Esophagus (tissue), 2 donors: ENCODE data around the gene GTF2IRD1. TPM values are rescaled to one million over a fixed set of nuclear protein-coding genes. Genes with fewer than 3 reads are reported as not detected.

ENCODE experiments used
- H3K27ac ChIP-seq, 2 donors: one replicate each; pipeline ENCODE4 v1.5.1; 2013; ENCODE audit warnings: low read depth in 2 of 2, mild to moderate bottlenecking in 2 of 2, inconsistent platforms in 1 of 2, low read length in 1 of 2, moderate library complexity in 1 of 2
- H3K27me3 ChIP-seq, 2 donors: one replicate each; pipeline ENCODE4 v1.6.1; 2013; ENCODE audit warnings: low read length in 2 of 2, control low read depth in 1 of 2, mild to moderate bottlenecking in 1 of 2; ENCODE audit not compliant: insufficient read depth in 2 of 2, control insufficient read depth in 1 of 2
- H3K36me3 ChIP-seq, 2 donors: one replicate each; pipeline ENCODE4 v1.6.1; 2013; ENCODE audit warnings: low read length in 1 of 2; ENCODE audit not compliant: control insufficient read depth in 2 of 2, insufficient read depth in 2 of 2
- H3K4me1 ChIP-seq, 2 donors: one replicate each; pipeline ENCODE4 v1.6.1; 2013; ENCODE audit warnings: low read length in 1 of 2; ENCODE audit not compliant: control insufficient read depth in 2 of 2, insufficient read depth in 2 of 2
- H3K4me3 ChIP-seq, 2 donors: one replicate each; pipeline ENCODE4 v1.5.1; 2013; ENCODE audit warnings: low read length in 2 of 2, mild to moderate bottlenecking in 2 of 2, low read depth in 1 of 2, moderate library complexity in 1 of 2
- H3K9me3 ChIP-seq, 2 donors: one replicate each; pipeline ENCODE4 v1.6.1; 2013; ENCODE audit warnings: mild to moderate bottlenecking in 2 of 2, low read depth in 1 of 2, low read length in 1 of 2, moderate library complexity in 1 of 2; ENCODE audit not compliant: control insufficient read depth in 2 of 2, insufficient read depth in 1 of 2
- WGBS, 2 donors: extraction: QIAGEN DNeasy Blood & Tissue Kit; methylation state at CpG; one replicate each; pipeline ENCODE4 v1.1.7; 2013; 5-methylcytosine and 5-hydroxymethylcytosine counted together
- polyA plus RNA-seq, 2 donors: library from polyadenylated mRNA; stranded (reverse); fragments of 200-250 nt; gene quantifications; one replicate each; pipeline ENCODE4 v1.2.3, GENCODE V29; 2013
- donor health status: healthy with polysubstance abuse.
- donor health status: Bipolar disorder and iron deficiency.

Gene GTF2IRD1
- polyA plus RNA-seq, 2 donors, result 30.4 to 43.4 TPM

- peaks cover 0 to 3% of the 10 kb centered on the region in 2 donors for H3K36me3 ChIP-seq
- peak overlapping the region; percentile 68 to 96 for H3K27ac ChIP-seq
- no peaks in the 10 kb centered on the region for H3K9me3 ChIP-seq
- no peak overlapping the region for H3K4me3 ChIP-seq
- H3K27me3 ChIP-seq, result no peaks in the 10 kb centered on the region
- WGBS, 2 donors, result 58 to 75% methylated on average over 7 of the region's 7 CpGs
- peaks cover 3 to 13% of the 10 kb centered on the region in 2 donors for H3K4me1 ChIP-seq
These were observed 122.1 kb downstream of the GTF2IRD1 start for GRCh38 chr7:74575811-74576210.

- Histone ChIP-seq H3K9me3 (no peaks in the 10 kb centered on the region), H3K36me3 (no peaks in the 10 kb centered on the region), H3K4me1 (peaks cover 4 to 15% of the 10 kb centered on the region in 2 donors), H3K4me3 (no peak overlapping the region), H3K27me3 (no peaks in the 10 kb centered on the region), H3K27ac (peak overlapping the region; percentile 76 to 87)
- WGBS, 2 donors, result 36 to 40% methylated on average over 22 of the region's 22 CpGs
These were observed 126.3 kb downstream of the GTF2IRD1 start for GRCh38 chr7:74579800-74580685.

GRCh38 chr7:74581916-74582440 lies 128.3 kb downstream of the GTF2IRD1 start:
- H3K27ac ChIP-seq, result peak overlapping the region; percentile 64 to 80
- H3K27me3 ChIP-seq, result no peaks in the 10 kb centered on the region
- 54 to 61% methylated on average over 12 of the region's 12 CpGs for WGBS, 2 donors
- H3K4me3 ChIP-seq, result no peak overlapping the region
- H3K36me3 ChIP-seq, result peaks cover 0 to 3% of the 10 kb centered on the region in 2 donors
- H3K9me3 ChIP-seq, result no peaks in the 10 kb centered on the region
- peaks cover 8 to 21% of the 10 kb centered on the region in 2 donors for H3K4me1 ChIP-seq

GRCh38 chr7:74582447-74583039 lies 128.8 kb downstream of the GTF2IRD1 start:
- Histone ChIP-seq H3K9me3 (no peaks in the 10 kb centered on the region), H3K36me3 (peaks cover 0 to 3% of the 10 kb centered on the region in 2 donors), H3K4me1 (peaks cover 9 to 25% of the 10 kb centered on the region in 2 donors), H3K4me3 (no peak overlapping the region), H3K27ac (peak overlapping the region; percentile 64 to 80), H3K27me3 (no peaks in the 10 kb centered on the region)
- WGBS, 2 donors, result 58 to 74% methylated on average over 2 of the region's 2 CpGs

GRCh38 chr7:74583630-74584029 lies 129.9 kb downstream of the GTF2IRD1 start:
- Histone ChIP-seq H3K4me1 (peaks cover 10 to 28% of the 10 kb centered on the region in 2 donors), H3K9me3 (no peaks in the 10 kb centered on the region), H3K27me3 (no peaks in the 10 kb centered on the region), H3K36me3 (peaks cover 0 to 5% of the 10 kb centered on the region in 2 donors), H3K4me3 (no peak overlapping the region), H3K27ac (peak overlapping the region; percentile 22 to 79)
- WGBS, 2 donors, result 57 to 71% methylated on average over 8 of the region's 8 CpGs

- Histone ChIP-seq H3K36me3 (peaks cover 0 to 5% of the 10 kb centered on the region in 2 donors), H3K4me1 (peaks cover 10 to 28% of the 10 kb centered on the region in 2 donors)
- 89 to 92% methylated on average over 17 of the region's 17 CpGs for WGBS, 2 donors
These were observed 130.7 kb downstream of the GTF2IRD1 start for GRCh38 chr7:74584160-74584954.

GRCh38 chr7:74585844-74586243 lies 132.1 kb downstream of the GTF2IRD1 start:
- H3K27ac ChIP-seq, result peak overlapping the region; percentile 66 to 73
- H3K4me1 ChIP-seq, result peaks cover 7 to 26% of the 10 kb centered on the region in 2 donors
- H3K9me3 ChIP-seq, result no peaks in the 10 kb centered on the region
- peaks cover 0 to 9% of the 10 kb centered on the region in 2 donors for H3K36me3 ChIP-seq
- no peaks in the 10 kb centered on the region for H3K27me3 ChIP-seq
- H3K4me3 ChIP-seq, result no peak overlapping the region

More at GRCh38 chr7:74584160-74584954, 130.7 kb downstream of the GTF2IRD1 start:
- H3K9me3 ChIP-seq, result no peaks in the 10 kb centered on the region
- H3K27me3 ChIP-seq, result no peaks in the 10 kb centered on the region
- peak overlapping the region; percentile 2 to 79 for H3K27ac ChIP-seq
- no peak overlapping the region for H3K4me3 ChIP-seq

GRCh38 chr7:74586258-74587175 lies 132.8 kb downstream of the GTF2IRD1 start:
- Histone ChIP-seq H3K9me3 (no peaks in the 10 kb centered on the region), H3K27me3 (no peaks in the 10 kb centered on the region), H3K4me3 (no peak overlapping the region), H3K36me3 (peaks cover 0 to 9% of the 10 kb centered on the region in 2 donors), H3K27ac (peak overlapping the region; percentile 80 to 89), H3K4me1 (peaks cover 6 to 21% of the 10 kb centered on the region in 2 donors)
- WGBS, 2 donors, result 81% methylated on average over 18 of the region's 18 CpGs
